Anterior cingulate cortex (tissue), 58 donors: ENCODE data around the gene LIG1.

Experiments used
- DNase-seq, 58 donors: peaks; one replicate each; lab custom pipeline; 2025; lab: John Stamatoyannopoulos, UW

The LIG1 gene

GRCh38 chr19:48183356-48183755, 13.2 kb upstream of the LIG1 start:
- no peak for DNase-seq

GRCh38 chr19:48182434-48182833, 12.3 kb upstream of the LIG1 start:
- no peak for DNase-seq

GRCh38 chr19:48181505-48181904, 11.4 kb upstream of the LIG1 start:
- no peak for DNase-seq

GRCh38 chr19:48176226-48176625, 6.1 kb upstream of the LIG1 start:
- DNase-seq = no peak

GRCh38 chr19:48175578-48175977, 5.4 kb upstream of the LIG1 start:
- no peak for DNase-seq

- DNase-seq = no peak
These were observed 4.4 kb upstream of the LIG1 start for GRCh38 chr19:48174445-48175030.

GRCh38 chr19:48171710-48172109, 1.6 kb upstream of the LIG1 start:
- no peak for DNase-seq

- DNase-seq = peak in 3 of 58 donors; percentile 14 to 51 (median 26)
These were observed 738 bp upstream of the LIG1 start for GRCh38 chr19:48170817-48171347.

GRCh38 chr19:48169578-48169938, 586 bp downstream of the LIG1 start:
- peak in 35 of 58 donors; percentile 9 to 63 (median 34) for DNase-seq

GRCh38 chr19:48168689-48169088, 1.5 kb downstream of the LIG1 start:
- DNase-seq = no peak

GRCh38 chr19:48158210-48158790, 11.8 kb downstream of the LIG1 start:
- DNase-seq = no peak

GRCh38 chr19:48154003-48154402, 16.1 kb downstream of the LIG1 start:
- no peak for DNase-seq

GRCh38 chr19:48152551-48152950, 17.6 kb downstream of the LIG1 start:
- DNase-seq = peak in 56 of 58 donors; percentile 3 to 79 (median 44)

GRCh38 chr19:48149430-48149829, 20.7 kb downstream of the LIG1 start:
- DNase-seq = no peak

- DNase-seq = no peak
These were observed 21.6 kb downstream of the LIG1 start for GRCh38 chr19:48148576-48148975.

GRCh38 chr19:48147597-48148175, 22.5 kb downstream of the LIG1 start:
- DNase-seq = peak in 1 of 58 donors; percentile 21

GRCh38 chr19:48139053-48139452, 31.1 kb downstream of the LIG1 start:
- DNase-seq = no peak

GRCh38 chr19:48137411-48137810, 32.7 kb downstream of the LIG1 start:
- DNase-seq = no peak

GRCh38 chr19:48136547-48136946, 33.6 kb downstream of the LIG1 start:
- DNase-seq = no peak

GRCh38 chr19:48135411-48135810, 34.7 kb downstream of the LIG1 start:
- peak in 4 of 58 donors; percentile 13 to 63 (median 22) for DNase-seq

GRCh38 chr19:48133094-48133493, 37.0 kb downstream of the LIG1 start:
- DNase-seq = no peak

GRCh38 chr19:48127561-48127960, 42.6 kb downstream of the LIG1 start:
- no peak for DNase-seq
